PFSK-1 (cell line): Measurements from ENCODE around the gene ANKS1B.

Experiments
- FOXP2 ChIP-seq: optimal IDR thresholded peaks from 2 replicates; pipeline ENCODE3; 2011; ENCODE audit warnings: borderline replicate concordance, control low read depth, inconsistent platforms; ENCODE audit not compliant: insufficient read depth; ENCODE audit errors: extremely low read length, extremely low read depth
- POLR2AphosphoS5 ChIP-seq: IDR thresholded peaks from 2 replicates; pipeline ENCODE4 v1.6.1; 2012; ENCODE audit warnings: low read depth, mild to moderate bottlenecking, control low read depth, low read length, moderate library complexity
- REST ChIP-seq, 2 experiments: IDR thresholded peaks; 2 replicates each; pipeline versions ENCODE4 v1.6.1 to v1.8.0; 2011 to 2012; ENCODE audit warnings: low read depth in 2 of 2, low read length in 2 of 2, control low read depth in 1 of 2, inconsistent platforms in 1 of 2, mild to moderate bottlenecking in 1 of 2, moderate library complexity in 1 of 2; ENCODE audit not compliant: insufficient read depth in 1 of 2
- SIN3A ChIP-seq: IDR thresholded peaks from 2 replicates; pipeline ENCODE4 v1.6.1; 2012; ENCODE audit warnings: mild to moderate bottlenecking, low read length, moderate library complexity, borderline replicate concordance; ENCODE audit not compliant: insufficient read depth
- TAF1 ChIP-seq: IDR thresholded peaks from 2 replicates; pipeline ENCODE4 v1.6.1; 2012; ENCODE audit warnings: low read length, control low read depth, borderline replicate concordance; ENCODE audit not compliant: insufficient read depth

ANKS1B gene

GRCh38 chr12:98783420-98783819 is 1201.3 kb downstream of the ANKS1B start:
- TF ChIP-seq SIN3A (no peak), POLR2AphosphoS5 (no peak), REST (IDR thresholded peaks at IDR 0.05; ENCODE audit: insufficient read depth in 1 of 2, low read depth in 2 of 2, low read length in 2 of 2) (no peak), FOXP2 (no peak), TAF1 (no peak)

DNA sequence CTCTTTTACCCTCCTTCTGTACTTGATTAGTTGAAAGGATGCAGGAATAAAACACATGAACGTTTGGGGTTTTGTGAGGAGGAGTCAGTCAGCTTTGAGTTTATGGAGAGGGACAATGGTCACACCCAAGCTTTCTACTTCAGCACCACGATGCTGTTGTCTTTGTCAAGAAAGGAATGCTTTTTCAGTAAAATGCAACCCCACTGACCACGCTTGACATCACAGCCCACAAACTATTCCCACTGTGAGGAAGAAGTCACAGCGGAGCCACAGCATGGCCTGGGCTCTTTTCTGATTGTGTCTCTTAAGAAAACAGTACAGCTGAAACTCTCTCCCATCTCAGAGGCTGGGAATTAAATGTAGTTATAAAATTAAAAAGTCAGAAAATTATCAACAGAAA is 1204.5 kb downstream of the ANKS1B start:
- TF ChIP-seq POLR2AphosphoS5, result no peak
- no peak for TF ChIP-seq FOXP2
- no peak for TF ChIP-seq TAF1

DNA sequence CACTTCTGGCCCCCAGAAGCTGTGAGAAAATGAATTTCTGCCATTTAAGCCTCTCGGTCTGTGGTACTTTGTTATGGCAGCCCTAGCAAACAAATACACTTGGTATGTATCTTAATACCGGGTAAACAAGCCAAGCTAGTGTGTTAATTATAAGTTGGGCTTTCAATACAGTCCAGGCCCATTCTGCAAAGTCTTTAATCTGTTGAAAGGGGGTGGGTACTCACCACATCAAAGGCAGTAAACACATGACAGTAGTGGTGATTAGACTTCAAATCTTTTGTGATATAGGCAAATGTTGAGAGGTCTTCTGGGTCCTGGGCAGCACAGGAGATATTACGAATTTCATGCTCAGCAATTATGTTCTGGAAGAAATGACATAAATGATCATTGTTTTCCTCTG is 1211.9 kb downstream of the ANKS1B start:
- no peak for TF ChIP-seq FOXP2
- TF ChIP-seq TAF1, result no peak
- TF ChIP-seq POLR2AphosphoS5, result no peak
- no peak for TF ChIP-seq SIN3A
- TF ChIP-seq REST (IDR thresholded peaks at IDR 0.05; ENCODE audit: insufficient read depth in 1 of 2, low read depth in 2 of 2, low read length in 2 of 2), result no peak

GRCh38 chr12:98771811-98772752 is 1212.7 kb downstream of the ANKS1B start:
- TF ChIP-seq FOXP2 (no peak), TAF1 (no peak), REST (IDR thresholded peaks at IDR 0.05; ENCODE audit: insufficient read depth in 1 of 2, low read depth in 2 of 2, low read length in 2 of 2) (no peak), POLR2AphosphoS5 (no peak), SIN3A (no peak)

DNA sequence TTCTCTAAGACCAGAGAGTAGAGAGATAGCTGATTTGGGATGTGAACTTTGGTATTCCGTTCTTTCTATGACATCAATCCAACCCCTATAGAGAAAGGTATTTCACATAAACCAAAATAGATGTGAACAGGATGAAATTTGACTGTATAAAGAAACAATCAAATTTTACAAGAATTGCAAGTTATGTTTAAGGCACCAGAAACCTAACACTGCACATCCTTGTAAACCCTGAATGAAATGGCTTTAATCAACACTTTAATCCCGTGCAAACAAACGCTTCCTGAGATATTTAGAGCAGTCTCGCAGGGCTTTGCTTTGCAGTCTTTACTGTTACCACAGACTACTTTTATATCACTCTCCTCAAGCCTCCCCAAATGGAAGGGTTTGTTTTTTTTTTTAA is 1214.5 kb downstream of the ANKS1B start:
- no peak for TF ChIP-seq TAF1

DNA sequence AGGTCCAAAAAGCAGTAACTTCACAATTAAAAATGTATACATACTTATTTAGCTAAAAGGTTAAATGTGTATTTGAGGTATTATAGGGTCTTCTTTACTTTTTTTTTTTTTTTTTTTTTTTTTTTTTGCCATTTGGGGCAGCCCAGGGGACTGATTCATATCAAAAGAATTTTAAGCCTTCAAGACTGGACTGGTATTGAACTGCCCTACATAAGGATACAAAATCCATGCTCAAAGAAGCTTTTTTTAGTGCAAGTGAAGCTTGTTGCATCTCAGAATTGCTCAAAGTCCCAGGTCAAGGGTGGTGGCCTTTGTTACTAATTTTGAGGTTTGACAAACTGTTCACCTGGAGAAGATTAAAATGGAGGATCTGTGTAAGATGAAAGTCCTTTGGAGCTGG is 1215.7 kb downstream of the ANKS1B start:
- TF ChIP-seq FOXP2, result no peak
- TF ChIP-seq POLR2AphosphoS5, result no peak
- TF ChIP-seq TAF1, result no peak
